GM19452 (cell line): ENCODE results near the gene GCNT3.

ENCODE experiments used
- ATAC-seq: cut with Tn5 transposase; IDR thresholded peaks from one replicate; pipeline ENCODE4 v1.9.1; 2021; ENCODE audit not compliant: unreplicated experiment

The GCNT3 gene

GRCh38 chr15:59611276-59612260 is at the start of gene GCNT3:
GCNT3 (plus strand) TSS chr15:59611783; CDS start chr15:59618239, 6,456 bp downstream.
- ATAC-seq: peak; percentile 66

DNA sequence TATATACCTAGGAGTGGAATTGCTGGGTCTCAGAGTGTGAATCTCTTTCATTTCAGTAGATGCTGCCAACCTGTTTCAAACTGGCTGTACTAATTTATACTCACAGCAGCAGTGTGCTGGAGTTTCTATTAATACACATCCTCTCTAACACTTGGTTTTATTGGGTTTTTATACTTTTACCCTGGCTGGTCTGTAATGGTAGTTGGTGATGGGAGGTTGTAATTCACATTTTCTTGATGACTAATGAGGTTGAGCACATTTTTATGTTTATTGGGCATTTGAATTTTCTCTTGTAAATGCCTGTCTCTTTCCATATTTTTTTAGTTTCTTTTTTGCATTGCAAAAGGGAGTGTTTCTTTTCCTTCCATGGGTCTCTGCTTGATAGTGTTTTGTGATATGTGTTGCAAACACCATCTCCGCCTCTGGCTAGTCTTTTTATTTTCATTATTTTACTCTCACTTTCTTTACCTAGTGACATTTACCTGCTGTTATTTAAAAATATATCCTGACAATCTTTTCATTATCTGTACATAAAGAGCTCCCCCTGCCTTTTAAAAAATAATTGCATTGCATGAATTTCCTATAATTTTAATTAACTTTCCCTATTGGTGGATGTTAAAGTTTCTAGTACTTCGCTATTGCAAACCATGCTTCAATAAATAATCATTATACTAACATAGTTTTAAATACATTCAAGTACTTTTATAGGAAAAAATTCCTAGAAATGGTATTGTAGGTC is 49.0 kb upstream of the GCNT3 start:
- no peak for ATAC-seq

GRCh38 chr15:59565299-59565698 is 46.3 kb upstream of the GCNT3 start:
- no peak for ATAC-seq

- no peak for ATAC-seq
Measured at GRCh38 chr15:59567324-59567723, 44.3 kb upstream of the GCNT3 start.

DNA sequence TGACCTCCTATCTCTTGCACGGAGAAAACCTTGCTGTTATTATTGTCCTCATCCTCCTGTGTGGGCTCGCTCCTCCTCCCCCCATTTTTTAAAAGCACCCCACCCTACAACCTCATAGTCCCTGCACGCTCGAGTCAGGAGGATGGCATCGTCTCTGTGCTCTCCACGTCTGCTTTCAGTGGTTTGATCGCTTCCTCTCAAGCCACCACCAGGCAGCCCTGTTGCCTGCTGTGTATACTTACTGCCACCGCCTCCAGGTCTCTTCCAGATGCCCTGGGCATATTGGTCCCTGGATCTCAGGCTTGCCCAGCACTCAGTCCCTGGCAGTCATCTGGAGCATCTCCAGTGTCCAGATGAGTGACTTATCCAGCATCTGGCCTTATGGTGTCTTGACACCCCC is 42.1 kb upstream of the GCNT3 start:
- no peak for ATAC-seq

DNA sequence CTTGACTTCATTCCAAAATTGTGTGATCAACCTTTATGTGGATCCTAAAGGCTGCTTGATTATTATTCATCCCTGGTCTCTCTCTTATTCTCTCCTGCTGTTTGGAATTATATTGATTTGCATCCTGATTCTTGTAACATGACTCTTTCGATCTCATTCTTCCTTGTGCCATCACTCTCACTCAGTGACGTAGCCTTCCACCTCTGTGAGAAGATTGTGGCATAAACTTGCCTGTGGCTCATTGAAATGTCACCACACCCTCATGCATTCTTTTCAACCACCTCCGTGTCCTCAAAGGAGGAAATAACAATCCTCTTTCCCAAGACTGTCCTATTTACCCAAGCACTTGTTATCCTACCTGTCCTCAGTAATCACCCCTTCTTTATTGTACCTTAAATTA is 41.3 kb upstream of the GCNT3 start:
- no peak for ATAC-seq

GRCh38 chr15:59571606-59572005 is 40.0 kb upstream of the GCNT3 start:
- ATAC-seq: no peak

DNA sequence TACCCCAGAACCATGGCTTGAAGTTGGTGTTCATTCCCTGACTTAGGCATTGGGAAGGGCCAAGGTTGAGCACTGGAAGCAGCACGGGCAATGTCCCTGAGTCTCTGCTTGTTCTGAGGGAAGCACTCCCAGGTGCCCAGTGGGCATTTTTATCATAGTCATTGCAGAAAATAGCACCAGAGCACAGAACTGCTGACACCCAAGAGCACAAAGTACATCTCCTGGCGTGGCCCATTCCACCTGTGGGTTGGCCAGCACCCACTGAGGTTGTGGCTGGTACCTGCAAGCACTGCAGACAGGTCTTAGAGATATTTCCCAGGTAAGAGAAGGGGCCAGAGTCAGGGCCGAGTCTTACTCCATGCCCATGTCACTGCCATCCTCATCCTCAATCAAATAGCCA is 28.5 kb upstream of the GCNT3 start:
- no peak for ATAC-seq

GRCh38 chr15:59587085-59587826 is 24.3 kb upstream of the GCNT3 start:
- ATAC-seq: no peak

GRCh38 chr15:59590027-59590426 is 21.6 kb upstream of the GCNT3 start:
- ATAC-seq: no peak

- ATAC-seq: no peak
Measured at GRCh38 chr15:59591356-59591755, 20.2 kb upstream of the GCNT3 start.

- no peak for ATAC-seq
Measured at GRCh38 chr15:59594493-59594942, 17.1 kb upstream of the GCNT3 start.

- no peak for ATAC-seq
Measured at GRCh38 chr15:59594991-59595390, 16.6 kb upstream of the GCNT3 start.

GRCh38 chr15:59595434-59595915 is 16.1 kb upstream of the GCNT3 start:
- ATAC-seq: no peak

DNA sequence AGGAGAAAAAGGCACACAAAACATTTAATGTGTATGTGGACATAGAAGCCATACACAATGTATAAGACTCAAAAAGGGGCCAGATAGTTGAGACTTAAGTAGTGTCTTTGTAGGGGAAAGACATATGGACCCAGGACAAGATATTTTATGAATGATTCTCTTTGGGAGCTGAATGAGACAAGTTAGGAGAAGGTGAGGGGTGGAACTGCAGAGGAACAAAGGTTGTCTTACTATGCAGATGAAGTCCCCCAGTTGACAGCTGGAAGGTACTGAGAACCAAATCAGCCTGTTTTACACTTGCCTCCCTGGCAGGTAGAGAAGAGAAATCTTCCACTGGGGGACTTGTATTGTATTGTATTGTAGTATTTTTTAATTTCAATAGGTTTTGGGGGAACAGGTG is 14.9 kb upstream of the GCNT3 start:
- ATAC-seq: no peak

DNA sequence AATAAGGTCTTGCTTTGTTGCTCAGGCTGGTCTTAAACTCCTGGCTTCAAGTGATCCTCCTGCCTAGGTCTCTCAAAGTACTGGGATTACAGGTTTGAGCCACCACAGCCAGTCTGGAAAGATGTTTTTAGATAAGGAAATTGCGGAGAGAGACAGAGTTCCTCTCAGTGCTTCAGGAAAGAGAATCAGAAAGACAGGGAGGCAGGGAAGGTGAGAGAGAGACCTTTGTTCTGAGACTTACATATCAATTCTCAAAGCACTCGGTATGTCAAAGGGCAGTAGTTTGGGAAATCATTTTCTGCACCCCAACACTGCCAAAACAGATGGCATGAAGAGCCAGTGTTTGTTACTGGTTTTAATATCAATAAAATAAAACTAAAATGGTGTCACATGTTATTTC is 13.1 kb upstream of the GCNT3 start:
- no peak for ATAC-seq

GRCh38 chr15:59605994-59606393 is 5.6 kb upstream of the GCNT3 start:
- ATAC-seq: no peak

- no peak for ATAC-seq
Measured at GRCh38 chr15:59609730-59610712, 1.6 kb upstream of the GCNT3 start.

DNA sequence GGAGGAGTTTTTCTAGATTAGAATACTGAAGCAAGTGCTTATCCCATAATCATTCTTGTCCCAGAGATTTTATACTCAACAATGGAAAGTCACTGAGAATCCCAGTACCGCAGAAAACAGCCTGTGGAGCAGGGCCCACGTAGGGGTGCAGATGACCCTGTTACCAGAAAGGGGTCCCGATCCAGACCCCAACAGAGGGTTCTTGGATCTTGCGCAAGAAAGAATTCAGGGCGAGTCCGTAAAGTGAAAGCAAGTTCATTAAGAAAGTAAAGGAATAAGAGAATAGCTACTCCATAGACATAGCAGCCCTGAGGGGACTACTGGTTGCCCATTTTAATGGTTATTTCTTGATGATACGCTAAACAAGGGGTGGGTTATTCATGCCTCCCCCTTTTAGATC is 2.6 kb downstream of the GCNT3 start:
- no peak for ATAC-seq

- no peak for ATAC-seq
Measured at GRCh38 chr15:59615661-59616060, 4.1 kb downstream of the GCNT3 start.
